ENCODE measurements around the gene ARL8A. TPM values are rescaled to one million over a fixed set of nuclear protein-coding genes. Genes with fewer than 3 reads are reported as not detected.

Gene ARL8A
- polyA plus RNA-seq, 3 donors, result 12.4 to 123 (median 14.8) TPM

- no peak for TF ChIP-seq CTCF (IDR thresholded peaks at IDR 0.05)
- no peak overlapping the region for H3K9ac ChIP-seq (ENCODE audit: insufficient read depth, low read length, poor library complexity, severe bottlenecking)
- no peaks in the 10 kb centered on the region for H4K20me1 ChIP-seq (ENCODE audit: insufficient read depth, low read length)
- DNase-seq, result no peak
- H3K4me3 Mint-ChIP-seq, result peak overlapping the region in 1 of 2 donors; percentile 20
- peaks cover 0 to 2% (median 0%) of the 10 kb centered on the region in 7 donors for H3K9me3 Mint-ChIP-seq
- intact Hi-C loops (cut with micrococcal nuclease), result loop anchor here in 1 of 2 donors (10.0 kb wide), 1 partner anchor 119 kb away; no protein-coding TSS in a partner anchor
- no peak overlapping the region for H2AFZ ChIP-seq (ENCODE audit: insufficient read depth, low read depth, low read length, poor library complexity, severe bottlenecking)
- H3K4me1 ChIP-seq (ENCODE audit: control insufficient read depth in 1 of 2, insufficient read depth in 2 of 2, low read length in 2 of 2), result peaks cover 5 to 7% of the 10 kb centered on the region in 2 donors
- H3K27me3 Mint-ChIP-seq (ENCODE audit: low read depth in 3 of 3), result peaks cover 3 to 7% (median 3%) of the 10 kb centered on the region in 3 donors
- no peak overlapping the region for H3K4me2 ChIP-seq (replicated peaks; ENCODE audit: extremely low read depth, low read length, poor library complexity, severe bottlenecking)
- H3K4me3 ChIP-seq (replicated peaks in 1 of 3; ENCODE audit: low read depth in 2 of 3, low read length in 3 of 3), result no peak overlapping the region
- H3K27ac ChIP-seq (ENCODE audit: low read depth in 1 of 2, low read length in 2 of 2), result no peak overlapping the region
- H3K36me3 ChIP-seq (replicated peaks in 1 of 2; ENCODE audit: control insufficient read depth in 1 of 2, insufficient read depth in 2 of 2, low read length in 2 of 2), result no peaks in the 10 kb centered on the region
- no peaks in the 10 kb centered on the region for H3K79me2 ChIP-seq (ENCODE audit: insufficient read depth, low read length)
- no peak overlapping the region for H3K27ac Mint-ChIP-seq
- H3K36me3 Mint-ChIP-seq, result no peaks in the 10 kb centered on the region
- H3K9me3 ChIP-seq (replicated peaks in 1 of 2; ENCODE audit: control insufficient read depth in 1 of 2, insufficient read depth in 1 of 2, low read length in 2 of 2), result no peaks in the 10 kb centered on the region
- WGBS (ENCODE audit: insufficient coverage), result 87% methylated on average over 3 of the region's 7 CpGs
- H3K4me1 Mint-ChIP-seq, result peaks cover 14% of the 10 kb centered on the region
- no peaks in the 10 kb centered on the region for H3K27me3 ChIP-seq (ENCODE audit: control insufficient read depth in 2 of 2, insufficient read depth in 2 of 2, low read length in 2 of 2)
Observed at GRCh38 chr1:202124142-202124541, 20.4 kb downstream of the ARL8A start.

GRCh38 chr1:202123336-202123813 is 21.2 kb downstream of the ARL8A start:
- no peak overlapping the region for H3K4me3 Mint-ChIP-seq
- H3K4me3 ChIP-seq (replicated peaks in 1 of 3; ENCODE audit: low read depth in 2 of 3, low read length in 3 of 3), result no peak overlapping the region
- WGBS (ENCODE audit: insufficient coverage), result 91% methylated on average over 10 of the region's 10 CpGs
- H3K27me3 Mint-ChIP-seq (ENCODE audit: low read depth in 3 of 3), result peaks cover 3 to 7% (median 5%) of the 10 kb centered on the region in 3 donors
- no peaks in the 10 kb centered on the region for H4K20me1 ChIP-seq (ENCODE audit: insufficient read depth, low read length)
- H3K36me3 ChIP-seq (replicated peaks in 1 of 2; ENCODE audit: control insufficient read depth in 1 of 2, insufficient read depth in 2 of 2, low read length in 2 of 2), result no peaks in the 10 kb centered on the region
- H3K4me2 ChIP-seq (replicated peaks; ENCODE audit: extremely low read depth, low read length, poor library complexity, severe bottlenecking), result no peak overlapping the region
- no peaks in the 10 kb centered on the region for H3K27me3 ChIP-seq (ENCODE audit: control insufficient read depth in 2 of 2, insufficient read depth in 2 of 2, low read length in 2 of 2)
- intact Hi-C loops (cut with micrococcal nuclease), result loop anchor here in 1 of 2 donors (10.0 kb wide), 1 partner anchor 119 kb away; no protein-coding TSS in a partner anchor
- H3K4me1 Mint-ChIP-seq, result peaks cover 14% of the 10 kb centered on the region
- DNase-seq, result no peak
- H3K27ac Mint-ChIP-seq, result no peak overlapping the region
- TF ChIP-seq CTCF (IDR thresholded peaks at IDR 0.05), result no peak
- H3K9me3 Mint-ChIP-seq, result peaks cover 0 to 2% (median 0%) of the 10 kb centered on the region in 7 donors
- H3K36me3 Mint-ChIP-seq, result no peaks in the 10 kb centered on the region
- H3K9ac ChIP-seq (ENCODE audit: insufficient read depth, low read length, poor library complexity, severe bottlenecking), result no peak overlapping the region
- H3K79me2 ChIP-seq (ENCODE audit: insufficient read depth, low read length), result no peaks in the 10 kb centered on the region
- peaks cover 5 to 7% of the 10 kb centered on the region in 2 donors for H3K4me1 ChIP-seq (ENCODE audit: control insufficient read depth in 1 of 2, insufficient read depth in 2 of 2, low read length in 2 of 2)
- H3K27ac ChIP-seq (ENCODE audit: low read depth in 1 of 2, low read length in 2 of 2), result no peak overlapping the region
- no peaks in the 10 kb centered on the region for H3K9me3 ChIP-seq (replicated peaks in 1 of 2; ENCODE audit: control insufficient read depth in 1 of 2, insufficient read depth in 1 of 2, low read length in 2 of 2)
- H2AFZ ChIP-seq (ENCODE audit: insufficient read depth, low read depth, low read length, poor library complexity, severe bottlenecking), result no peak overlapping the region

Measured in CD14-positive monocyte (primary cell).